Breast epithelium (tissue), 3 donors: ENCODE measurements around the gene ANKS4B.

Experiments used
- CTCF ChIP-seq, 3 donors: fragments of 450-650 bp; IDR thresholded peaks; one replicate each; pipeline ENCODE4 v1.5.1; 2016 to 2017; ENCODE audit warnings: antibody characterized with exemption in 3 of 3, mild to moderate bottlenecking in 3 of 3, moderate library complexity in 3 of 3
- POLR2A ChIP-seq: fragments of 450-650 bp; IDR thresholded peaks from one replicate; pipeline ENCODE4 v1.6.1; 2016; ENCODE audit warnings: antibody characterized with exemption, mild to moderate bottlenecking, moderate library complexity
- POLR2AphosphoS5 ChIP-seq, 3 donors: sonication (generic); formaldehyde crosslinking; IDR thresholded peaks; one replicate each; pipeline ENCODE4 v1.6.1; 2017; ENCODE audit warnings: antibody characterized with exemption in 3 of 3

GRCh38 chr16:21183995-21184394 lies 49.5 kb upstream of the ANKS4B start:
- no peak for TF ChIP-seq CTCF (IDR thresholded peaks at IDR 0.05)
- TF ChIP-seq POLR2AphosphoS5 (IDR thresholded peaks at IDR 0.05): no peak
- TF ChIP-seq POLR2A: no peak
